Ishikawa (cell line): ENCODE measurements around the gene CIROP.

Source experiments
- CEBPB ChIP-seq: IDR thresholded peaks from 2 replicates; pipeline ENCODE4 v1.6.1; 2012
- TF ChIP-seq, protein P1 (sequence below): IDR thresholded peaks from 2 replicates; pipeline ENCODE4 v1.6.1; 2012

GRCh38 chr14:23104591-23105347 lies at the start of gene CIROP:
- TF ChIP-seq, protein P1, sequence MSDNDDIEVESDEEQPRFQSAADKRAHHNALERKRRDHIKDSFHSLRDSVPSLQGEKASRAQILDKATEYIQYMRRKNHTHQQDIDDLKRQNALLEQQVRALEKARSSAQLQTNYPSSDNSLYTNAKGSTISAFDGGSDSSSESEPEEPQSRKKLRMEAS: no peak
- TF ChIP-seq CEBPB: no peak
